GM21723 (cell line): ENCODE results near the gene SEMA3F.

ENCODE experiments used
- ATAC-seq: cut with Tn5 transposase; IDR thresholded peaks from one replicate; pipeline ENCODE4 v1.9.1; 2021; ENCODE audit warnings: mild to moderate bottlenecking, moderate library complexity; ENCODE audit not compliant: unreplicated experiment

The SEMA3F gene

DNA sequence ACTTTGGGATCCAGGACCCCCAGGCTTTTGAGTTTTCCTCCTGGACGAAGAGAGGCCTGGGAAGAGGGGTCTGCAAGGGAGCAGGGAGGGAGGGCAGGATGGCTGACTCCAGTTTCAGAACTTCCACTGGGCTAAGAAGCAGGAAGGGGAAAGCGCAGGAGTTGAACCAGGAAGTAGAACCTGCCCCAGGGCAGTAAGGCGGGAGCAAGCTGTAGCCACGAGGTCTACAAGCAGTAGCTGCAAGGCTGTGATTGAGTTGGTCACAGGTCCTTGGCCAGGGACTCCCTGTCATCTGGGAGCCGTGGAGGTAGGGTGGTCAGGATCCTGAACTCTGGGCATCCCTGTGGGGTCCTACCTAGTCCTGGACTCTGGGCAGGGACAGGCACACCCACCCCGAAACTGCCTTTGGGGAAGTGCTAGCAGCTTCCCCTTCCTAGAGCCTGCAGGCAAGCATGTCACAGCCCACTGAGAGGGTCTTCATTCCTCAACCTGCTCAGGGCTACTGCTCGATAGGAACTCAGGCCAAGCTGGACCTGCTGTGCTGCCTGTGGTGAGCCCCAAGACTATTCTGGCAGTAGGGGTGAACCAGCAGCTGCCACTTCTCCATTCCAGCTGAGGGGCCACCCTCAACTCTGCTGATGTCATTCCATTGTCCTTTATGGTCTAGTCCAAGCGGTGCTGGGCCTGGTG lies 75.1 kb downstream of the SEMA3F start:
- ATAC-seq, result no peak

DNA sequence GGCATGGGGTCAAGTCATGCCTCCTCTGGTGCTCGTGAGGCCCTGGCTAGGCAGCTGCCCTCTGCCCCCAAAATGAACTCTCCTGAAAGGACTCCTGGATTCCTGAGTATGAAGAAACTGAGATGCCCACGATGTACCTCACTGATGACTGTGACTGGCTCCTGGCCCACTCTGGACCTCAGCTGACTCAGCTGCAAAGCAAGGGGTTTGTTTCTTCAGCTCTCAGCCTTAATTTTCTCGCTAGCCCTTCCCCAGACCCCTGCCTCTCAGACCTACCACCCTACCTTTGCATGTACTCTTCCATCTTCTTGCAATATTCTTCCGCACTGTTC lies 75.6 kb downstream of the SEMA3F start:
- ATAC-seq, result no peak

DNA sequence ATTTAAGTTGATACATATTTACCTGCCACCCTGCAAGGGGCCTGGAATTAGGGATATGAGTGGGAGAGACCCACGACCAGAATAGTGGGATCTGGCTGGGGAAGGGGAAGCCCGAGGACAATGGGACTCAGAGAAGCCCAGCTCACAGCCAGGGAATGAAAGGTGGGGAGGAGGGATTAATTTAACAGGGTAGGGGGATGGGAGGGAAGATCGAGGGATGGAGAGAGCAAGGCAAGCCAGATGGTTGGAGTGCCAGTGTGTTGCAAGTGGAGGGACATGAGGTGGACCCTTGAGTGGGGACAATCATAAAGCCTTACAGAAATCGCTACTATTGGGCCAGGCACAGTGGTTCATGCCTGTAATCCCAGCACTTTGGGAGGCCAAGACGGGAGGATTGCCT lies 76.5 kb downstream of the SEMA3F start:
- no peak for ATAC-seq

DNA sequence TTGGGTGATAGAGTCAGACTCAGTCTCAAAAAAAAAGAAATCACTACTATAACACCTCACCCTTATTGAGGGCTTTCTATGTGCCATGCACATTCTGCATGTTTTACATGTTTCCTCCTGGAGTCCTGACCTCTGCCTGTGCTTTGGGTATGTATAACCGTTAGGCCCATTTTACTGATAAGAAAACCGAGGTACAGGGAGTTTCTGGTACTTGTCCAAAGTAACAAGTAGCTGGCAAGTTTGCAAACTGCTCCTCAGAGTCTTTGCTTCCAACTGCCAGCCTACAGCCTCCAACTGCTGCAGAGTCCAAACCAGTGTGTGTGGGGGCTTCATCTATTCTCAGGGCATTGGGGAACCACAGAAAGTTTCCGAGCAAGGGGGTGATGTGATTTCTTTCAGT lies 77.2 kb downstream of the SEMA3F start:
- ATAC-seq, result no peak

DNA sequence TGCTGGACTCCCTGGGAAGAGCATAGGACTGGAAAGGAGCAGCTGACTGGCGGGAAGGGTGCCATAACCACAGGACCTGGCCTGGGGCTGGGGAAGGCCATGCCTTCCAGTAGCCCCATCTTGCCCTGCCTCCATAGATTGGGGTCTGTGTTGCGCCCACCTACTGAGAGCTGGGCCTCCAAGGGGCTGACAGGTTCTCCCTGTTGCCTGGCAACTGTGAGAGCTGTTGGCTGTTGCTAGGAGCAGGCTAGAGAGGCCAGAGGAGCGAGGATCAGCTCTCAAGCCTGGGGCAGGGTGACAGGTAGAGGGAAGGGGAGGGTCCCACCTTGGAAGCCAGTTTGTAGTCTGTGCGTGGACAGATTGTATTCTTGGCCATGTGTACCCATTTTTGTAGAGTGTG lies 78.1 kb downstream of the SEMA3F start:
- ATAC-seq, result no peak

DNA sequence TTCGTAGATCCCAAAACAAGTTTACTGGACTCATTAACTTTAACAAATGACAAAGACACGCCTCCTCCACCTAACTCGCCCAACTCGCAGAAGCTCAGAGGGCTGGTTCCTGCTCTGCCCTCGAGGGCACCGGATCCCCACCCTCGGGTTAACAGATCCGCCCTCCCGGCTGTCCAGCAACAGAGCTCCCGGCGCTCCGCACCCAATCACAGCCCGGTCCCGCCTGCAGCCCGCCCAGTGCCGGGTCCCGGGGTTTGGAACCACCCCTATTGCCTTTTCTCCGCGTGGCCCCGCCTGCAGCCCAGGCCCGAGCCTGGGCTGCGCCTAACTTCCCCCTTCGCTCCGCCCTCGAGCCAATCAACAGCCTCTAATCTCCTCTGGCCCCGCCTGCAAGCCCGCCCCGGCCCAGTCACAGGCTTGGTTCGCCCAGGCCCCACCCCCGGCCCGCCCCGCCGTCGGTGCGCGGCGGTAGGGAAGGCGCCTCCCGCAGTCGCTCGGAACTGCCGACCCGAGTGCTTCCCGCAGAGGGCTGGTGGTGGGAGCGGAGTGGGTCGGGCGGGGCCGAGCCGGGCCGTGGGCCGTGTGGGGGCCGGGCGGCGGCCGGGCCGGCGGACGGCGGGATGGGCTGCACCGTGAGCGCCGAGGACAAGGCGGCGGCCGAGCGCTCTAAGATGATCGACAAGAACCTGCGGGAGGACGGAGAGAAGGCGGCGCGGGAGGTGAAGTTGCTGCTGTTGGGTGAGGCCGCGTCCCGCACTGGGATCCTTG lies 80.8 kb downstream of the SEMA3F start, which contains the start of gene GNAI2:
Gene GNAI2 (plus strand): TSS at position 489 of the 768 bp plus-strand sequence. CDS start 132 bp downstream, at position 621.
- ATAC-seq, result peak; percentile 93

DNA sequence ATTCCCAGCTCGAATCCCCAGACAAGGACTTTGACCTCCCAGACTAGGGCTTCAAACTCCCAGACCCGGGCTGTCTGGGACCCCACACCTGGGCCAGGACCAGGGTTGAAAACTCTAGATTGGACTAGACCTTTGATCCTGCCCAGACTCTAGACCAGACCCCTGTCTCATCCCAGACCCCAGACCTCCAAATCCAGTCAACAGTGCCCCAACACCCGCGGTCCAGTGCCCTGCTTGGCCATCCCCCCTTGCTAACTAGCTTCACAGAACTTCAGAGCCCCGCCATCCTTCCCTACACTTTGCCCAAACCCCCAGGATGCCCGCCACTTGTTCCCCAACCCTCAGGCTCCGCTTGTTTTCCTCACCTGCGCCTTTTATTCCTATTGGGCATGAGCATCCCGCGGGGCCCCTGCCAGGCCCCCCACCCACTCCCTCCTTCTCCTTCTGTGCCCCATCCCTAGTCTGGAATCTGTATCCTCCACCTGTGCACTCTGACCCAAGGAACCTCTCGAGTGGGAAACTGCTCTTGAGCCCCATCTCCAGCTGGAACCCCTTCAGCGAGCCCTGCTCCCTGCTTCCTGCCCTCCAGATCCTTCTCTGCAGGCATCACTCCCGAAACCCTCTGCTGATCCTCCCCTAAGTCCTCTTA lies 81.5 kb downstream of the SEMA3F start:
- no peak for ATAC-seq

DNA sequence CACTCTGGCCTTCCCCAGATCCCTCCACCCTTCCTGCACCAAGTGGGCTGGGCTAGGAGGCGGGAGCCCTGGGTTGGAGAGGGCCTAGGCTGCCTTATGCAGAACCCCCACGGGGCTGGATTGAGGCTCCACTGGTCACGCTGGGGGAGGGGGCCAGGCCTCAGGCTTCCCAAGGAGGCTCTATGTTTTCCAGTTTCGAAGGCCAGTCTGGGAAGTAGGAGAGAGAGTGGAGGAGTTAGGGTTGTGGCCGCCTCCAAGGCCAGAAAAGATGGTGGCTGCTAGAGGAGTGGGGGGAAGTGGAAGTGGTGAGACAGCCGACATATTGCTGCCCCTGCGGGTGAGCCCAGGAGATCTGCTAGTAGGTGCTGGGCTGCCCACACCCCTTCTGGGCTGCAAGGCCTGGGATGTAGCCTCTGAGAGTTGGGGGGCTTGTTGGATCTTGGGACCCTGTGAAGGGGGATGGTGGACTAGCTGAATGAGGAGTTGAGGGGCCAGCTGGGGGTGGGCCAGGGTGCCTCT lies 82.1 kb downstream of the SEMA3F start:
- ATAC-seq, result no peak

DNA sequence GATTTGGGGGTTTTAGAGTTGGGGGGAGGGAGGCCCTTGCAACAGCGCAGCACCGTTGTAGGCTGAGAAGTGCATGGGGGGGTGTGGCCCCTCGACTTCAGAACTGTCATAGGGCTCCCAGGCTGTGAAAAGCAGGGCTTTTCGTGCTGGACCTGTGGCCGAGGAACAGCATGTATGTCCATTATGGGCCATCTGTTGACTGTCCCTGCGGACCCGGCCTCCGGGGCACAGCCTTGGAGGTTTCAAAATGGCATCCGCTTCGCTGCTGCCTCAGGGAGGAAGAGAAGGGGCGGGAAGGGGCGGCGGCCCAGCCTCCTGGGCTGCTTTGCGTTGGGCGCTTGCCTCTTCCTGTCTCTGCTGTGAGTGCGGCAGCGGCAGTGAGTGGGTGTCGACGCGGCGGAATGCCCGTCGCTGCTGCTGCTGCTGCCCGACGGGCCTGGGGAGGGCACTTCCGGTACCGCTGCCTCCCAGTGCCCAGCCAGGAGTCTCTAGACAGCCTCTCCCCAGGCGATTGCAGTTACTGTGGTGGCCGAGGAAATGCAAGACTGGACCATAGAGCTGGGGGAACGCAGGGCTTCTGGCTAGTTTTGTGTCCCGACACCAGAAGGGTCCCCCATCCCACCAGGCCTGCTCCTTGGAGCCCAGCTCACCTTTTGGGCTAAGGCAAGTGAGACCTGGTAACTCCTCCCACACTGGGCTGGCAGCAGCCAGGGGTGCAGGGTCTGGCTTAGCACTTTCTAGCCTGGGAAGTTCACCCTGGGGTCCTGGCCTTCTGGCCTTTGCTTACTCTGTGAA lies 82.8 kb downstream of the SEMA3F start:
- peak; percentile 33 for ATAC-seq

DNA sequence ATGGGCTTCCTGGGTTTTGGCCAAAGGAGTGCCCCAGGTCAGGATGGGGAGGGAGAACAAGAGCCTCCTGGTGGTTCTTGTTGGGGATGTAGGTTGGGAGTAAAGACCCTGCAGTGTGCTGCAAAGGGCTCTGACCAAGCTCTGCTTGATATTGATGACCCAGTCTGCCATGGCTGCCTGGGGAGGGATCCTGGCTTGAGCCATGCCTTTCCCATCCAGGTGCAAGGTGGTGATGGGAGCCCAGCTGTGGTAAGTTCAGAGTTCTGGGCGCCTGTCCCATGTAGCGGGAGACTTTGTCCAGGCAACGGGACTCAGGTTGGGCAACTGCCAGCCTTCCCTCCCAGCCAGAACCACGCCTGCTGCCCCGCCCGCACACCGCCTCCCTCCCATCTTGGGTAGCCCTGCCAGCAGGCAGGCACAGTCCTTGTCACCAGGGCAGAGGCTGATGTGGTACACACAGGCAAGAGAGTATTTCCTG lies 83.5 kb downstream of the SEMA3F start:
- ATAC-seq, result no peak
